Calu3 (cell line): ENCODE data around the gene FZD10. TPM values are rescaled to one million over a fixed set of nuclear protein-coding genes. Genes with fewer than 3 reads are reported as not detected.

ENCODE experiments used
- BruUV-seq: library from RNA; stranded (reverse); fragments of 400-500 nt; replicated peaks from 2 replicates; lab custom pipeline; 2021; lab: Mats Ljungman, UMichigan
- CTCF ChIA-PET: fragments of 300-600 bp; sonication (Branson Sonifier 250); formaldehyde crosslinking; loops from one replicate; lab custom pipeline; 2022; ENCODE audit warnings: antibody characterized with exemption; lab: Charles Lee
- DNase-seq: peaks from one replicate; pipeline ENCODE4 v3.0.0; 2022
- H3K27ac Mint-ChIP-seq: one replicate; pipeline ENCODE4 v1.8.0; 2022; ENCODE audit warnings: mixed read lengths; ENCODE audit not compliant: unreplicated experiment
- H3K27me3 Mint-ChIP-seq: one replicate; pipeline ENCODE4 v1.8.0; 2022; ENCODE audit warnings: mixed read lengths; ENCODE audit not compliant: unreplicated experiment
- H3K36me3 Mint-ChIP-seq: one replicate; pipeline ENCODE4 v1.8.0; 2022; ENCODE audit warnings: mild to moderate bottlenecking, moderate library complexity, mixed read lengths; ENCODE audit not compliant: insufficient read depth, unreplicated experiment
- H3K4me1 Mint-ChIP-seq: one replicate; pipeline ENCODE4 v1.8.0; 2022; ENCODE audit warnings: mild to moderate bottlenecking, low read depth, mixed read lengths; ENCODE audit not compliant: unreplicated experiment
- H3K4me3 Mint-ChIP-seq: one replicate; pipeline ENCODE4 v1.8.0; 2022; ENCODE audit warnings: mild to moderate bottlenecking, low read depth, moderate library complexity, mixed read lengths; ENCODE audit not compliant: unreplicated experiment
- H3K9me3 Mint-ChIP-seq: one replicate; pipeline ENCODE4 v1.8.0; 2022; ENCODE audit warnings: low read depth, mixed read lengths; ENCODE audit not compliant: unreplicated experiment
- intact Hi-C: fragments of 100-400 bp; cut with micrococcal nuclease; formaldehyde crosslinking; loops from one replicate; pipeline ENCODE4 v1.10.0; 2022; ENCODE audit not compliant: unreplicated experiment
- total RNA-seq: library from RNA; stranded (reverse); gene quantifications from 2 replicates; pipeline ENCODE4 v1.2.3, GENCODE V29; 2022
- TF ChIP-seq, protein P1 (sequence below): fragments of 200-600 bp; IDR thresholded peaks from one replicate; pipeline ENCODE4 v1.8.0; 2022; ENCODE audit warnings: antibody characterized with exemption; ENCODE audit not compliant: unreplicated experiment

Gene FZD10
- total RNA-seq, 1 experiment from 2014 or later = not detected

GRCh38 chr12:130132831-130133511 lies 29.3 kb upstream of the FZD10 start:
- TF ChIP-seq, protein P1, sequence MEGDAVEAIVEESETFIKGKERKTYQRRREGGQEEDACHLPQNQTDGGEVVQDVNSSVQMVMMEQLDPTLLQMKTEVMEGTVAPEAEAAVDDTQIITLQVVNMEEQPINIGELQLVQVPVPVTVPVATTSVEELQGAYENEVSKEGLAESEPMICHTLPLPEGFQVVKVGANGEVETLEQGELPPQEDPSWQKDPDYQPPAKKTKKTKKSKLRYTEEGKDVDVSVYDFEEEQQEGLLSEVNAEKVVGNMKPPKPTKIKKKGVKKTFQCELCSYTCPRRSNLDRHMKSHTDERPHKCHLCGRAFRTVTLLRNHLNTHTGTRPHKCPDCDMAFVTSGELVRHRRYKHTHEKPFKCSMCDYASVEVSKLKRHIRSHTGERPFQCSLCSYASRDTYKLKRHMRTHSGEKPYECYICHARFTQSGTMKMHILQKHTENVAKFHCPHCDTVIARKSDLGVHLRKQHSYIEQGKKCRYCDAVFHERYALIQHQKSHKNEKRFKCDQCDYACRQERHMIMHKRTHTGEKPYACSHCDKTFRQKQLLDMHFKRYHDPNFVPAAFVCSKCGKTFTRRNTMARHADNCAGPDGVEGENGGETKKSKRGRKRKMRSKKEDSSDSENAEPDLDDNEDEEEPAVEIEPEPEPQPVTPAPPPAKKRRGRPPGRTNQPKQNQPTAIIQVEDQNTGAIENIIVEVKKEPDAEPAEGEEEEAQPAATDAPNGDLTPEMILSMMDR = no peak

GRCh38 chr12:130133851-130134562 lies 28.3 kb upstream of the FZD10 start:
- CTCF ChIA-PET = no interaction called here
- H3K9me3 Mint-ChIP-seq = peaks cover 26% of the 10 kb centered on the region
- intact Hi-C loops = no loop called here
- H3K4me3 Mint-ChIP-seq = no peak overlapping the region
- TF ChIP-seq, protein P1 = no peak
- no peaks in the 10 kb centered on the region for H3K27me3 Mint-ChIP-seq
- H3K36me3 Mint-ChIP-seq = no peaks in the 10 kb centered on the region
- no peak overlapping the region for H3K27ac Mint-ChIP-seq
- BruUV-seq = no TSS peak
- no peak for DNase-seq
- no peaks in the 10 kb centered on the region for H3K4me1 Mint-ChIP-seq

More at GRCh38 chr12:130132831-130133511, 29.3 kb upstream of the FZD10 start:
- intact Hi-C loops = no loop called here
- Mint-ChIP-seq H3K4me1 (no peaks in the 10 kb centered on the region), H3K4me3 (no peak overlapping the region), H3K27ac (no peak overlapping the region), H3K9me3 (peaks cover 22% of the 10 kb centered on the region), H3K36me3 (no peaks in the 10 kb centered on the region), H3K27me3 (no peaks in the 10 kb centered on the region)
- DNase-seq = no peak
- BruUV-seq = no TSS peak
- CTCF ChIA-PET = no interaction called here

DNA sequence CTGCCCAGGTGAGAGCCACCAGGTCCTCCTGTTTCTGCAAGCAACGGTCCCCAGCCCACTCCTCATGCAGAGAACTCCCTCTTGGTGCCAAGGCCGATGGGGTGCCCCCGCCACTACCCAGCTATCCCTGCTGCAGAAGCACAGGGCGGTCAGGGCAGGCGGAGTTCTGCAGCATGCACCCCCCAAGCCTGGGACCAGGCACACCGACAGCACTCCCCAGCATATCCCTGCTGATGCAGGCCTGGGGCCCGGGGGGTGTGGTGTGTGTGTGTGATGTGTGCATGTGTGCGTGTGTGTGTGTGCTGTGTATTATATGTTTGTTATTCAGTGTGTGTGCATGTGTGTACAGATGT lies 27.7 kb upstream of the FZD10 start:
- Mint-ChIP-seq H3K27me3 (no peaks in the 10 kb centered on the region), H3K36me3 (no peaks in the 10 kb centered on the region), H3K27ac (no peak overlapping the region), H3K4me1 (no peaks in the 10 kb centered on the region), H3K9me3 (peaks cover 26% of the 10 kb centered on the region), H3K4me3 (no peak overlapping the region)
- no peak for DNase-seq
- BruUV-seq = no TSS peak
- TF ChIP-seq, protein P1 = no peak
- CTCF ChIA-PET = no interaction called here
- intact Hi-C loops = no loop called here

GRCh38 chr12:130136509-130137039 lies 25.7 kb upstream of the FZD10 start:
- intact Hi-C loops = no loop called here
- BruUV-seq = no TSS peak
- CTCF ChIA-PET = no interaction called here
- no peak for DNase-seq
- Mint-ChIP-seq H3K9me3 (peaks cover 24% of the 10 kb centered on the region), H3K4me3 (no peak overlapping the region), H3K36me3 (no peaks in the 10 kb centered on the region), H3K27ac (no peak overlapping the region), H3K27me3 (no peaks in the 10 kb centered on the region), H3K4me1 (no peaks in the 10 kb centered on the region)
- TF ChIP-seq, protein P1 = no peak
